Lower leg skin (tissue), 4 donors: Measurements from ENCODE around the gene DAPK2. TPM values are rescaled to one million over a fixed set of nuclear protein-coding genes. Genes with fewer than 3 reads are reported as not detected.

Experiments used
- DNase-seq, 2 donors: peaks; one replicate each; pipeline ENCODE4 v3.0.0-alpha.2; 2019; ENCODE audit warnings: low spot score in 2 of 2
- H3K4me3 ChIP-seq: fragments of 200-600 bp; sonication (generic); 2 replicates; pipeline ENCODE4 v1.5.1; 2017; ENCODE audit warnings: mild to moderate bottlenecking, low read depth; ENCODE audit not compliant: poor library complexity, severe bottlenecking
- POLR2A ChIP-seq, 2 donors: fragments of 450-650 bp; IDR thresholded peaks; one replicate each; pipeline ENCODE4 v1.6.1; 2016 to 2017; ENCODE audit warnings: antibody characterized with exemption in 2 of 2, mild to moderate bottlenecking in 1 of 2, moderate library complexity in 1 of 2
- WGBS, 2 donors: methylation state at CpG; one replicate each; pipeline ENCODE4 v1.1.5; 2018; 5-methylcytosine and 5-hydroxymethylcytosine counted together
- intact Hi-C: fragments of 100-400 bp; cut with DNase I; formaldehyde crosslinking; loops from one replicate; pipeline ENCODE4 v1.15.0; 2023; ENCODE audit warnings: low total_unique reads
- total RNA-seq, 4 donors: library from RNA; depleted of rRNA; stranded (reverse); fragments of >200 nt; gene quantifications; one replicate each; pipeline ENCODE4 v1.1.0, GENCODE V29; 2016
- TF ChIP-seq, protein P1 (sequence below), 3 donors: fragments of 450-650 bp; IDR thresholded peaks; one replicate each; pipeline ENCODE4 v1.5.1; 2016; ENCODE audit warnings: antibody characterized with exemption in 3 of 3, mild to moderate bottlenecking in 3 of 3, moderate library complexity in 2 of 3

DAPK2 gene
- total RNA-seq, 4 donors from 2014 or later = 10.9 to 27.5 (median 13.3) TPM

DNA sequence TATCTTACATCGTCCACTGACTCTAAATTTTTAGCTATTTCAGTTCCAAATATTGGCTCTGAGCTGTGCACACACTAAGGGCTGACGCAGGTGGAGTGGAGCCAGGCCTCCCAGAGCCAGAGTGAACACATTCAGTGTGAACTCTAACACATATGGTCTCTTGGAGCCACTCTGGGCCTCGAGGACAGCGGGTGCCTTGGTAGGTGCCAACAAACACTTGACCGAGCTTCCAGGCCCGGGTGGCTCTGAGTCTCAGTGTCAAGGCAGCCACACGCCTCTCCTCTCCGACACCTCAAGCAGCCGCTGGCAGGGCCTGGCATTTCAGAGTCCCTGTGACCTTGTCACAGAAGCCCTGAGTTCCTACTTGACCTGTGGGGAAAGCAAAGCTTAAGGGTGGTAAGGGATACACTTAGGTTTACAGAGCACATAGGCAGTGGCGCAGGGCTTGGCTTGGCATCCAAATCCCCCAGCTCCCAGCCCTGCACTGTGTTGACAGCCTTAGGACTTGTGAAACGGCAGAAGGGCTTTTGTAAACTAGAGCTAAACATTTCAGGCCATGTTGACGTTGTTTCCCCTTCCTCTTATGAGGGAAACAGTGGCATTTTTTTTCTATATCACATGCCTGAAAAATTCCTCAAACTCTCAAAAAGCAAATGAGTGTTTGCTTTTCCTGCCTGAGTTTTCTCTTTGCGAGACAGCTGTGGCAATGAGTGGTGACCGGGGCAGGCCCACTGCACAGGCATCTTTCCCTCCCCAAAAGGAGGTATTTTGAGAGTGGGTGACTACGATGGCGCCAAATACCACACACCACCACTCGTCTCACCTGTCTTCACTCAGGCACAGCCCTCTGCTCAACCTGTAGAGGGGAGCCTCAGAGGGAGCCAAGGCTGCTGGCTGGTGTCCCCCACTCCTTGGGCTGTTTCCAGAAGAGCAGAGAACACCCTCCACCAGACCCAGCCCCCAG lies 60.8 kb downstream of the DAPK2 start:
- TF ChIP-seq, protein P1, sequence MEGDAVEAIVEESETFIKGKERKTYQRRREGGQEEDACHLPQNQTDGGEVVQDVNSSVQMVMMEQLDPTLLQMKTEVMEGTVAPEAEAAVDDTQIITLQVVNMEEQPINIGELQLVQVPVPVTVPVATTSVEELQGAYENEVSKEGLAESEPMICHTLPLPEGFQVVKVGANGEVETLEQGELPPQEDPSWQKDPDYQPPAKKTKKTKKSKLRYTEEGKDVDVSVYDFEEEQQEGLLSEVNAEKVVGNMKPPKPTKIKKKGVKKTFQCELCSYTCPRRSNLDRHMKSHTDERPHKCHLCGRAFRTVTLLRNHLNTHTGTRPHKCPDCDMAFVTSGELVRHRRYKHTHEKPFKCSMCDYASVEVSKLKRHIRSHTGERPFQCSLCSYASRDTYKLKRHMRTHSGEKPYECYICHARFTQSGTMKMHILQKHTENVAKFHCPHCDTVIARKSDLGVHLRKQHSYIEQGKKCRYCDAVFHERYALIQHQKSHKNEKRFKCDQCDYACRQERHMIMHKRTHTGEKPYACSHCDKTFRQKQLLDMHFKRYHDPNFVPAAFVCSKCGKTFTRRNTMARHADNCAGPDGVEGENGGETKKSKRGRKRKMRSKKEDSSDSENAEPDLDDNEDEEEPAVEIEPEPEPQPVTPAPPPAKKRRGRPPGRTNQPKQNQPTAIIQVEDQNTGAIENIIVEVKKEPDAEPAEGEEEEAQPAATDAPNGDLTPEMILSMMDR (IDR thresholded peaks at IDR 0.05) = no peak
- TF ChIP-seq POLR2A (IDR thresholded peaks at IDR 0.05) = no peak
- peak; percentile 46 to 88 for DNase-seq
- WGBS, 2 donors = 60 to 72% methylated on average over 17 of the region's 17 CpGs
- H3K4me3 ChIP-seq = no peak overlapping the region
- intact Hi-C loops = no loop called here

DNA sequence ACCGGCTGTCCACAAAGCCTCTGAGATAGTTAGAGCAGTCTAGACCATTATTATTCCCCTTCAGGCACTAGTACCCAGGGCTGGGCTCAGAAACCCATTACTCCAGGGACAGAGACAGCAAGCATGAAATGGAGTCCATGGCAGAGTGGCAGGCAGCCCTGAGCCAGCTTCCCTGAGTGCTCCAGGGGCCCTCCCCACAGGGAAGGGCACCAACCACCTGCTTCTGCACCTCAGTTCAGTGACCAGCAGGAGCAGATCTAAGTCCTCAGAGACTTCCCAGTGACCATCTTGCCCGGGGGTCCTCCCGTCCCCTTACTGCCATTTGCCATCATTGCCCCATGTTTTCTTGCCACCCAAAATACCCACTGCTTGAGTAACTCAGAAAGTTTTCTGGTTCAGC lies 62.0 kb downstream of the DAPK2 start:
- intact Hi-C loops = no loop called here
- no peak overlapping the region for H3K4me3 ChIP-seq
- TF ChIP-seq, protein P1 (IDR thresholded peaks at IDR 0.05) = no peak
- no peak for TF ChIP-seq POLR2A (IDR thresholded peaks at IDR 0.05)
- WGBS, 2 donors = 86 to 88% methylated on average over 3 of the region's 3 CpGs
- peak in 1 of 2 donors; percentile 67 for DNase-seq

DNA sequence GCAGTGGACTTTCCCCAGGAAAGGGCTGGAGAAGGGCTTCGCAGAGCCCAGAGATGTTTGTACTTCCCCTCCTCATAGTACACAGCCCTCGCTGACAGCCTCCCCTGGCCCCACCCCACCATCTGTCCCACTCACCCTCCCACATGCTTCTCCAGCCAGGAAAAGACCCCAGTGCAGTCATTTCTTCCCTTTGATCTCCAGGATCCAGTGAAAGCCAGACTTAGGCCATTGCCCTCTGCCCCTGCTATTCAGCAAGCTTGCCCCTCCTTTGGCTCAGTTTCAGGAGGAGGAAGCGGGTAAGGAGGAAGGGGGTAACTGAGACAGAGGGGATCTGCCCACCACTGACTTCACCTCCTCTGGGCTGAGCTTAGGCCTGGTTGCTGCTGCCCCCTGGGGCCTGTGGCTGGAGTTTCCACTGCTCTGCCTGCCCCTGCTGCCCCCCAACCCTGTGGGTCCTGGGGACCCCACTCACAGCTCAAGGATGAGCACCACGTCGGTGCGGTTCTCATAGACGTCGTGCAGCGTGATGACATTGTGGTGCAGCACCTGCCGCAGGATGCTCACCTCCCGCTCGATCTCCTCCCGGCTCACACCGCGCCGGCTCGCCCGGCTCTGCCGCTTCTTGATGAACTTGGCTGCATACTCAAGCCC lies 63.1 kb downstream of the DAPK2 start:
- 83 to 94% methylated on average over 19 of the region's 19 CpGs for WGBS, 2 donors
- no peak overlapping the region for H3K4me3 ChIP-seq
- intact Hi-C loops = no loop called here
- DNase-seq = peak in 1 of 2 donors; percentile 53
- TF ChIP-seq, protein P1 (IDR thresholded peaks at IDR 0.05) = no peak
- no peak for TF ChIP-seq POLR2A (IDR thresholded peaks at IDR 0.05)

DNA sequence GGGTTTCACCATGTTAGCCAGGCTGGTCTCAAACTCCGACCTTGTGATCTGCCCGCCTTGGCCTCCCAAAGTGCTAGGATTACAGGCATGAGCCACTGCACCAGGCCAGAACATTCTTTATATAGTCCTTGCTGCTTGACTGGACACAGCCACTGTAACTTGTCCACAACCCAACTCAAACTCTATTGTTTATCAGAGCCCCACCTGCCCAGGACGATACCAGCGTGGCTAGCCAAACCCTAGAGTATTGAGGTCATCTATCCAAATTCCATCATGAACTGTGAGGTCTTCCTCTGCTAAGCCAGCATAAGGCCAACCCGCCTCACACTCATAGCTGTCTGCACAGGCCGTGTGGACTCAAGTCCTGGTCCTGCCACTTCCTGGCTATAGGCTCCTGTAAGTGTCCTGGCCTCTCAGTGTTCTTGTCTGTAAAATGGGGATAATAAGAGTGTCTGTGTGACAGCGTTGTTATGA lies 63.9 kb downstream of the DAPK2 start:
- WGBS, 2 donors = 81% methylated on average over 7 of the region's 7 CpGs
- intact Hi-C loops = no loop called here
- TF ChIP-seq, protein P1 (IDR thresholded peaks at IDR 0.05) = no peak
- TF ChIP-seq POLR2A (IDR thresholded peaks at IDR 0.05) = no peak
- DNase-seq = peak in 1 of 2 donors; percentile 42
- H3K4me3 ChIP-seq = no peak overlapping the region

DNA sequence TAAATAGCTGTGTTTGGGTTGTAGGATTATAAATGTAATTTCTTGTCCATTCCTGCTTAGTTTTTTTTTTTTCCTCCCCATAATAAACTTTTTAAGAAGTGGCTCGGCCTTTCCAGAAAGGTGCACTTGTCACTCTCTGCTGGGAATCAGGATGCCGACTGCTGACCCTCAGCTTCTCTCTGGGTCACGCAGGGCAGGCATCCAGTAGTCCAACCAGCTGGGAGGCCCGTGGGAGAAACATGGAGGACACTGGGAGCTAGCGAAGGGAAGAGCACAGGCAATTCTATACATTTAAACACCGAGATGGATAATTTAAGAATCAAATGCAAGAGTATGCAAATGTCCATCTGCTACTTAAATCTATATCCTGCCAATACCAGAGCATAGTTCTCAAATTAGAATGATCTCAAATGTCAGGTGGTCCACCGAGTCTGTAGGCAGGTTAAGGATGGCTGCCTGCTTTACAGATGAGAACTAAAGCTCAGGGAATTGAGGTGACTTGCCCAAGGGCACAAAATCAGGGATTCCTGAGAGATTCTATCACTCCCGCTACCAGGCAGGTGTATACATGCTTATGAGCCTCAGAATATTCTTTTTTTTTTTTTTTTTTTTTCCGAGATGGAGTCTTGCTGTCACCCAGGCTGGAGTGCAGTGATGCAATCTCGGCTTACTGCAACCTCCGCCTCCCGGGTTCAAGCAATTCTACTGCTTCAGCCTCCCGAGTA lies 64.5 kb downstream of the DAPK2 start:
- no peak overlapping the region for H3K4me3 ChIP-seq
- TF ChIP-seq, protein P1 (IDR thresholded peaks at IDR 0.05) = no peak
- TF ChIP-seq POLR2A (IDR thresholded peaks at IDR 0.05) = no peak
- 72 to 74% methylated on average over 13 of the region's 13 CpGs for WGBS, 2 donors
- intact Hi-C loops = no loop called here
- peak in 1 of 2 donors; percentile 69 for DNase-seq
